ENCODE results near the gene LILRB5.

DNA sequence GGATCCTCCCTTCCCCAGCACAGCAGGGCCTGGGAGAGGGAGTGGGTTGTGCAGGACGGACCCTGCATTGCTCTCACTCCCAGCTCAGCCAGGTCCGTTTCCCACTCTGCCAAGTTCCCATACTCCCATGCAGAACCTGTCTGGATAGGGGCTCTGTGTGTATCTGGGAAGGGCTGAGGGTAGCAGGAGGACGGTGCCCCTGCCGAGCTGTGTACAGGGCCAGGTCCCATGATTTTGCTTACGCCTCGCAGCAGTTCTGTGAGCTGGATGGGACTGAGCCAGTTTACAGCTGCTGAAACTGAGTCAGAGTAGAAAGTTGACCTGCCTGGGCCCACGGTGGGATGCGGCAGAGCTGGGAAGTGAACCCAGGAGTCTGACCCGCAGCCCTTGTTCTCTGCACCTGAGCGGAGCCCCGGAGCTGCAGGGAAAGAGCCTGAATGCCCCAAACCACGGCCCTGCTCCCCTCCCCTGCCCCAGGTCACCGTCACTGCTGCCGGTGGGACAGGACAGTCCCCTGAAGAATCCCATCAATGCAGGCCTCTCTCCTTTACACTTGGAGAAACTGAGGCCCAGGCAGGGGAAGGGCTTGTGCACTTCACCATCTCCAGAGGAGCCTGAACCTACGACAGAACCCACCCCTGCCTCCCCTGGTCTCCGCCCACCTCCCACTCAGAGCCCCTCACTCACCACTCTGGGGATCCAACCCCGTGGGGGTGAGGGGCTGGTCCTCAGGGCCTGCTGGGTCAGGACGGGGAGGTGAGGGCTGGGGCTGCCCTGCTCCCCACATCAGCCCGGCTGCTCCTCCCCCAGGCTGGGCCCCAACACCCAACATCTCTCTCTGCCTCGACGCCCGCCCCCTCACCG lies 3.5 kb downstream of the LILRB5 start:
- TF ChIP-seq, protein P1, sequence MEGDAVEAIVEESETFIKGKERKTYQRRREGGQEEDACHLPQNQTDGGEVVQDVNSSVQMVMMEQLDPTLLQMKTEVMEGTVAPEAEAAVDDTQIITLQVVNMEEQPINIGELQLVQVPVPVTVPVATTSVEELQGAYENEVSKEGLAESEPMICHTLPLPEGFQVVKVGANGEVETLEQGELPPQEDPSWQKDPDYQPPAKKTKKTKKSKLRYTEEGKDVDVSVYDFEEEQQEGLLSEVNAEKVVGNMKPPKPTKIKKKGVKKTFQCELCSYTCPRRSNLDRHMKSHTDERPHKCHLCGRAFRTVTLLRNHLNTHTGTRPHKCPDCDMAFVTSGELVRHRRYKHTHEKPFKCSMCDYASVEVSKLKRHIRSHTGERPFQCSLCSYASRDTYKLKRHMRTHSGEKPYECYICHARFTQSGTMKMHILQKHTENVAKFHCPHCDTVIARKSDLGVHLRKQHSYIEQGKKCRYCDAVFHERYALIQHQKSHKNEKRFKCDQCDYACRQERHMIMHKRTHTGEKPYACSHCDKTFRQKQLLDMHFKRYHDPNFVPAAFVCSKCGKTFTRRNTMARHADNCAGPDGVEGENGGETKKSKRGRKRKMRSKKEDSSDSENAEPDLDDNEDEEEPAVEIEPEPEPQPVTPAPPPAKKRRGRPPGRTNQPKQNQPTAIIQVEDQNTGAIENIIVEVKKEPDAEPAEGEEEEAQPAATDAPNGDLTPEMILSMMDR (IDR thresholded peaks at IDR 0.05): no peak
- no peak for TF ChIP-seq POLR2A (IDR thresholded peaks at IDR 0.05)
